Stimulated activated naive B cell treated with anti-CD40 and anti-IgM and Interleukin-4, amounts not matched to agents 10 μg/mL and 1 μg/mL and 100 μg/mL, for 72 hours (primary cell): ENCODE results near the gene GRIN3B.

Source experiments
- ATAC-seq, 2 donors: fragments of 150-1000 bp; cut with Tn5 transposase; replicated peaks; 2 replicates each; pipeline ENCODE4 v1.10.0; 2021; ENCODE audit warnings: moderate library complexity in 1 of 2
- DNase-seq: peaks from one replicate; pipeline ENCODE4 v3.0.0; 2021
- H3K27ac Mint-ChIP-seq: one replicate; pipeline ENCODE4 v1.8.0; 2022; ENCODE audit warnings: mild to moderate bottlenecking, mixed read lengths
- H3K27me3 Mint-ChIP-seq, 2 donors: one replicate each; pipeline ENCODE4 v1.8.0; 2022; ENCODE audit warnings: mixed read lengths in 2 of 2
- H3K36me3 Mint-ChIP-seq, 2 donors: one replicate each; pipeline ENCODE4 v1.8.0; 2022; ENCODE audit warnings: mixed read lengths in 2 of 2, mild to moderate bottlenecking in 1 of 2
- H3K4me1 Mint-ChIP-seq, 2 donors: one replicate each; pipeline ENCODE4 v1.8.0; 2022; ENCODE audit warnings: mixed read lengths in 2 of 2, mild to moderate bottlenecking in 1 of 2
- H3K4me3 Mint-ChIP-seq, 2 donors: one replicate each; pipeline ENCODE4 v1.8.0; 2022; ENCODE audit warnings: mild to moderate bottlenecking in 2 of 2, mixed read lengths in 2 of 2, moderate library complexity in 1 of 2
- H3K9me3 Mint-ChIP-seq, 2 donors: one replicate each; pipeline ENCODE4 v1.8.0; 2022; ENCODE audit warnings: mixed read lengths in 2 of 2, mild to moderate bottlenecking in 1 of 2

Gene GRIN3B

GRCh38 chr19:1039646-1040475 is 39.6 kb downstream of the GRIN3B start, which contains the start of gene ABCA7:
Gene ABCA7, plus strand, starts transcription at chr19:1040107. Its CDS starts 1,255 bp downstream, at chr19:1041362.
- Mint-ChIP-seq H3K4me1 (peaks cover 40 to 70% of the 10 kb centered on the region in 2 donors), H3K27me3 (no peaks in the 10 kb centered on the region), H3K4me3 (peak within 1 kb of the TSS; percentile 84 to 98), H3K9me3 (peaks cover 1 to 3% of the 10 kb centered on the region in 2 donors), H3K27ac (peak within 1 kb of the TSS; percentile 99), H3K36me3 (peaks cover 49 to 59% of the 10 kb centered on the region in 2 donors)
- peak; percentile 99 for DNase-seq
- ATAC-seq = peak; percentile 82 to 84

DNA sequence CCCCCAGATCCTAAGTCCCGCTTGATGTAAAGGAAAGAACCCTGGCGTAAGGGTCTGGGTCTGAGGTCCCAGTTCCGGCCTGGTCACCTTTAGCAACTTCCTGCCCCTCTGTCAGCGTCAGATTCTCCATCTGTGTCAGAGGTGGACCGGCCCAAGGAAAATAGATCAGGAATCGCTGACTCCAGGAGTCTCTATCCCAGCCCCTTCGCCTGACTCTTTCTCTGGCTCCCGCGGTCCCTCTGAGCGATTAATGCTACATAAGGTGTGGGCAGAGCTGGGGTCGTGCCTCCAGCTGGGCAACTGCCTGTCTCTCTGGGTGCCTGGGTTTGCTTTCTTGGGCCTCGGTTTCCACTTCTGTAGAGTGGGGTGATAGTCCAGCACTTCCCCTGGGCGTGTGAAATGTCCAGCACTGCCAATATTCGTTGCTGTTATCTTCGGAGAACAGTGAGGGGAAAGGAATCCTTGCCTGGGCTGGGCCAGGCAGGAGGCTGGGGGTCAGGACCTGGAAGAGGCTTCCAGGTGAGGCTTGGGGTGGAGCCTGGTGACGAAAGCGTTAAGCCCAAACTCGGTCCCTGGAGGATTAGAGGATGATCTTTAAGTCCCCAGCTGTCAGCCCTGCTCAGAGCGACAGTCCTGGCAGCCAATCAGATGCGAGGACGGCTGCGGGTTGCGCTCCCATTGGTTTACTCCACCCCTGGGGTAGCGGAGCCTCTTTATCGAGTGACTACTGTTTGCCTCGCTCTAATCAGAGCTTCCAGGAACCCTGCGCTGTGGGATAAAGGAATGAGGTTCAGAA is 40.5 kb downstream of the GRIN3B start:
- peaks cover 0 to 1% of the 10 kb centered on the region in 2 donors for H3K9me3 Mint-ChIP-seq
- no peaks in the 10 kb centered on the region for H3K27me3 Mint-ChIP-seq
- H3K4me1 Mint-ChIP-seq = peaks cover 36 to 63% of the 10 kb centered on the region in 2 donors
- peak overlapping the region; percentile 99 for H3K27ac Mint-ChIP-seq
- DNase-seq (peak; percentile 92), ATAC-seq (peak; percentile 60 to 62)
- H3K36me3 Mint-ChIP-seq = peaks cover 45 to 57% of the 10 kb centered on the region in 2 donors
- H3K4me3 Mint-ChIP-seq = peak overlapping the region; percentile 84 to 98

DNA sequence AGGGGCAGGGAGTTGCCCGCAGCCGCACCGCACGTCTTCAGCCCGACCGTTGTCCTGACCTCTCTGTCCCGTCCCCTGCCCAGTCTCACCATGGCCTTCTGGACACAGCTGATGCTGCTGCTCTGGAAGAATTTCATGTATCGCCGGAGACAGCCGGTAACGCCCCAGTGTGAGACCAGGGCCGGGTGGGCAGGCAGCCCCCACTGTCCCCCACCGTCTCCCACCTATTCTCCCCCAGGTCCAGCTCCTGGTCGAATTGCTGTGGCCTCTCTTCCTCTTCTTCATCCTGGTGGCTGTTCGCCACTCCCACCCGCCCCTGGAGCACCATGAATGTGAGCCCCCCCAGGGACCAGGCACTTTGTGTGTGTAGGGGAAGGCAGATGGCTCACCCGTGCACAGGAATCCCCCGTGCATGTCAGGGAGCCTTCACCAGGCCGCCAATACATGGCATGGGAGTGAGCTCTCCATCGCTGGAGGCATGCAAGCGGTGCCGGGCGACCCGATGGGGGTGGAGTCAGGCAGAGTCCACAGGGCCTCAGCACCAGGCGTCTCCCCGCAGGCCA is 41.1 kb downstream of the GRIN3B start:
- H3K36me3 Mint-ChIP-seq = peaks cover 44 to 50% of the 10 kb centered on the region in 2 donors

GRCh38 chr19:1041835-1042685 is 41.8 kb downstream of the GRIN3B start:
- DNase-seq (no peak), ATAC-seq (no peak)
- Mint-ChIP-seq H3K27me3 (no peaks in the 10 kb centered on the region), H3K36me3 (peaks cover 41 to 43% of the 10 kb centered on the region in 2 donors), H3K27ac (peak overlapping the region; percentile 59), H3K9me3 (peaks cover 0 to 1% of the 10 kb centered on the region in 2 donors), H3K4me1 (peaks cover 29 to 49% of the 10 kb centered on the region in 2 donors), H3K4me3 (peak overlapping the region in 1 of 2 donors; percentile 56)

More for the DNA sequence above, 41.1 kb downstream of the GRIN3B start:
- DNase-seq (no peak), ATAC-seq (no peak)
- Mint-ChIP-seq H3K27ac (no peak overlapping the region), H3K9me3 (peaks cover 0 to 1% of the 10 kb centered on the region in 2 donors), H3K4me1 (peaks cover 31 to 56% of the 10 kb centered on the region in 2 donors), H3K27me3 (no peaks in the 10 kb centered on the region), H3K4me3 (peak overlapping the region; percentile 84 to 98)

GRCh38 chr19:1042689-1043511 is 42.7 kb downstream of the GRIN3B start:
- ATAC-seq = no peak
- peaks cover 24 to 41% of the 10 kb centered on the region in 2 donors for H3K4me1 Mint-ChIP-seq
- peak overlapping the region in 1 of 2 donors; percentile 56 for H3K4me3 Mint-ChIP-seq
- no peaks in the 10 kb centered on the region for H3K9me3 Mint-ChIP-seq
- DNase-seq = no peak
- no peaks in the 10 kb centered on the region for H3K27me3 Mint-ChIP-seq
- peak overlapping the region; percentile 59 for H3K27ac Mint-ChIP-seq
- peaks cover 34 to 37% of the 10 kb centered on the region in 2 donors for H3K36me3 Mint-ChIP-seq

GRCh38 chr19:1045247-1045603 is 45.0 kb downstream of the GRIN3B start:
- no peaks in the 10 kb centered on the region for H3K27me3 Mint-ChIP-seq

GRCh38 chr19:1046117-1046626 is 46.0 kb downstream of the GRIN3B start:
- no peaks in the 10 kb centered on the region for H3K27me3 Mint-ChIP-seq

More at GRCh38 chr19:1045247-1045603, 45.0 kb downstream of the GRIN3B start:
- DNase-seq (no peak), ATAC-seq (peak; percentile 54 to 63)
- no peak overlapping the region for H3K27ac Mint-ChIP-seq
- no peaks in the 10 kb centered on the region for H3K9me3 Mint-ChIP-seq
- peaks cover 20 to 24% of the 10 kb centered on the region in 2 donors for H3K36me3 Mint-ChIP-seq
- no peak overlapping the region for H3K4me3 Mint-ChIP-seq
- peaks cover 5 to 18% of the 10 kb centered on the region in 2 donors for H3K4me1 Mint-ChIP-seq

DNA sequence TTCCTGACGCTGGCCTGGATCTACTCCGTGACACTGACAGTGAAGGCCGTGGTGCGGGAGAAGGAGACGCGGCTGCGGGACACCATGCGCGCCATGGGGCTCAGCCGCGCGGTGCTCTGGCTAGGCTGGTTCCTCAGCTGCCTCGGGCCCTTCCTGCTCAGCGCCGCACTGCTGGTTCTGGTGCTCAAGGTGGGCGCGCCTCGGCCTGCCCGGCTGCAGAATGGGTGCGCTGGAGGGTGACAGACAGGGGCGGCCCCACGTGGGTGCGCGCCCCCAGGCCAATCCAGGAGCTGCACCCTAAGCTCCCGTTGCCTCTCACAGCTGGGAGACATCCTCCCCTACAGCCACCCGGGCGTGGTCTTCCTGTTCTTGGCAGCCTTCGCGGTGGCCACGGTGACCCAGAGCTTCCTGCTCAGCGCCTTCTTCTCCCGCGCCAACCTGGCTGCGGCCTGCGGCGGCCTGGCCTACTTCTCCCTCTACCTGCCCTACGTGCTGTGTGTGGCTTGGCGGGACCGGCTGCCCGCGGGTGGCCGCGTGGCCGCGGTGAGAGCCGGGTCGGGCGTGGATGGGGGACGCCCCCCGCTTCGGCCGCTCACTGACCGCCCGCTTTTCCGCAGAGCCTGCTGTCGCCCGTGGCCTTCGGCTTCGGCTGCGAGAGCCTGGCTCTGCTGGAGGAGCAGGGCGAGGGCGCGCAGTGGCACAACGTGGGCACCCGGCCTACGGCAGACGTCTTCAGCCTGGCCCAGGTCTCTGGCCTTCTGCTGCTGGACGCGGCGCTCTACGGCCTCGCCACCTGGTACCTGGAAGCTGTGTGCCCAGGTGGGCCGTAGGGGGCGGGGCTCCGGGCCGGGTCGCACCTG is 46.8 kb downstream of the GRIN3B start:
- no peaks in the 10 kb centered on the region for H3K9me3 Mint-ChIP-seq
- ATAC-seq (no peak), DNase-seq (no peak)
- H3K4me3 Mint-ChIP-seq = no peak overlapping the region
- H3K36me3 Mint-ChIP-seq = peaks cover 31 to 32% of the 10 kb centered on the region in 2 donors
- H3K4me1 Mint-ChIP-seq = peaks cover 0 to 6% of the 10 kb centered on the region in 2 donors
- no peak overlapping the region for H3K27ac Mint-ChIP-seq
- H3K27me3 Mint-ChIP-seq = no peaks in the 10 kb centered on the region

More at GRCh38 chr19:1046117-1046626, 46.0 kb downstream of the GRIN3B start:
- ATAC-seq (no peak), DNase-seq (no peak)
- Mint-ChIP-seq H3K9me3 (no peaks in the 10 kb centered on the region), H3K4me3 (no peak overlapping the region), H3K27ac (no peak overlapping the region), H3K36me3 (peaks cover 24 to 25% of the 10 kb centered on the region in 2 donors), H3K4me1 (peaks cover 3 to 12% of the 10 kb centered on the region in 2 donors)

- ATAC-seq = no peak
Observed at GRCh38 chr19:1047696-1048147, 47.5 kb downstream of the GRIN3B start.

GRCh38 chr19:1049106-1049505 is 48.9 kb downstream of the GRIN3B start:
- Mint-ChIP-seq H3K36me3 (peaks cover 39 to 40% of the 10 kb centered on the region in 2 donors), H3K27me3 (no peaks in the 10 kb centered on the region), H3K4me3 (no peak overlapping the region), H3K9me3 (no peaks in the 10 kb centered on the region), H3K4me1 (peaks cover 2 to 8% of the 10 kb centered on the region in 2 donors), H3K27ac (no peak overlapping the region)
- DNase-seq (no peak), ATAC-seq (no peak)

More at GRCh38 chr19:1047696-1048147, 47.5 kb downstream of the GRIN3B start:
- Mint-ChIP-seq H3K4me1 (peaks cover 1 to 3% of the 10 kb centered on the region in 2 donors), H3K27me3 (no peaks in the 10 kb centered on the region), H3K4me3 (no peak overlapping the region), H3K36me3 (peaks cover 28 to 30% of the 10 kb centered on the region in 2 donors), H3K27ac (no peak overlapping the region), H3K9me3 (no peaks in the 10 kb centered on the region)
- DNase-seq = no peak

- Mint-ChIP-seq H3K4me3 (no peak overlapping the region), H3K4me1 (peaks cover 2 to 8% of the 10 kb centered on the region in 2 donors), H3K27me3 (no peaks in the 10 kb centered on the region), H3K36me3 (peaks cover 39 to 40% of the 10 kb centered on the region in 2 donors), H3K27ac (no peak overlapping the region), H3K9me3 (no peaks in the 10 kb centered on the region)
- ATAC-seq (no peak), DNase-seq (no peak)
Observed at GRCh38 chr19:1049800-1050199, 49.6 kb downstream of the GRIN3B start.
